HuH-7 (cell line): ENCODE results near the gene CUL3.

Source experiments
- DNase-seq: peaks from one replicate; pipeline ENCODE4 v3.0.0; 2011; ENCODE audit warnings: low spot score

The CUL3 gene

GRCh38 chr2:224580248-224580647 is 4.9 kb downstream of the CUL3 start:
- DNase-seq = no peak

- no peak for DNase-seq
These were observed 5.8 kb downstream of the CUL3 start for GRCh38 chr2:224579411-224579810.

- no peak for DNase-seq
These were observed 7.6 kb downstream of the CUL3 start for GRCh38 chr2:224577541-224577940.

GRCh38 chr2:224576088-224576715 is 9.0 kb downstream of the CUL3 start:
- no peak for DNase-seq

- no peak for DNase-seq
These were observed 10.6 kb downstream of the CUL3 start for GRCh38 chr2:224574423-224575084.

GRCh38 chr2:224573724-224574123 is 11.4 kb downstream of the CUL3 start:
- DNase-seq = no peak

- DNase-seq = no peak
These were observed 12.8 kb downstream of the CUL3 start for GRCh38 chr2:224572338-224572737.

- no peak for DNase-seq
These were observed 14.7 kb downstream of the CUL3 start for GRCh38 chr2:224570328-224570993.

- no peak for DNase-seq
These were observed 15.5 kb downstream of the CUL3 start for GRCh38 chr2:224569654-224570053.

- DNase-seq = no peak
These were observed 19.6 kb downstream of the CUL3 start for GRCh38 chr2:224565452-224566035.

- no peak for DNase-seq
These were observed 21.6 kb downstream of the CUL3 start for GRCh38 chr2:224563537-224563936.

- DNase-seq = no peak
These were observed 22.3 kb downstream of the CUL3 start for GRCh38 chr2:224562831-224563230.

- DNase-seq = no peak
These were observed 23.7 kb downstream of the CUL3 start for GRCh38 chr2:224561234-224562005.

GRCh38 chr2:224560549-224560948 is 24.6 kb downstream of the CUL3 start:
- DNase-seq = no peak

GRCh38 chr2:224557610-224558009 is 27.6 kb downstream of the CUL3 start:
- DNase-seq = no peak

GRCh38 chr2:224556381-224556780 is 28.8 kb downstream of the CUL3 start:
- DNase-seq = no peak

- no peak for DNase-seq
These were observed 29.3 kb downstream of the CUL3 start for GRCh38 chr2:224555823-224556366.

- no peak for DNase-seq
These were observed 32.4 kb downstream of the CUL3 start for GRCh38 chr2:224552771-224553170.

- DNase-seq = no peak
These were observed 33.5 kb downstream of the CUL3 start for GRCh38 chr2:224551693-224552092.

- DNase-seq = no peak
These were observed 38.2 kb downstream of the CUL3 start for GRCh38 chr2:224546926-224547325.

- no peak for DNase-seq
These were observed 39.1 kb downstream of the CUL3 start for GRCh38 chr2:224545884-224546644.
